Measurements from ENCODE around the gene TICRR. TPM values are rescaled to one million over a fixed set of nuclear protein-coding genes. Genes with fewer than 3 reads are reported as not detected.
A peak's percentile ranks its signal among the peaks of the same experiment; 100 is the strongest.

TICRR gene
- total and polyA plus RNA-seq, 7 donors = 0.14 to 3.5 (median 0.42) TPM; not detected in 3

- Histone ChIP-seq H3K36me3 (no peaks in the 10 kb centered on the region), H3K9me3 (no peaks in the 10 kb centered on the region), H3K4me3 (no peak overlapping the region), H3K27ac (peak overlapping the region in 1 of 4 donors; percentile 55), H3K4me1 (peaks cover 0 to 8% (median 3%) of the 10 kb centered on the region in 4 donors), H3K27me3 (no peaks in the 10 kb centered on the region)
- no peak for DNase-seq
- intact Hi-C loops (cut with DNase I) = no loop called here
- WGBS, 2 donors = 94 to 96% methylated on average over 12 of the region's 12 CpGs
- TF ChIP-seq CTCF (IDR thresholded peaks at IDR 0.05) (no peak), POLR2A (IDR thresholded peaks at IDR 0.05) (no peak), POLR2AphosphoS5 (IDR thresholded peaks at IDR 0.05) (no peak), EP300 (IDR thresholded peaks at IDR 0.05) (no peak)
Measured at GRCh38 chr15:89672221-89673164, 97.2 kb downstream of the TICRR start.

GRCh38 chr15:89673165-89673512 lies 97.9 kb downstream of the TICRR start:
- intact Hi-C loops (cut with DNase I) = no loop called here
- Histone ChIP-seq H3K4me1 (peaks cover 0 to 8% (median 3%) of the 10 kb centered on the region in 4 donors), H3K36me3 (no peaks in the 10 kb centered on the region), H3K4me3 (no peak overlapping the region), H3K9me3 (no peaks in the 10 kb centered on the region), H3K27me3 (no peaks in the 10 kb centered on the region), H3K27ac (no peak overlapping the region)
- 70 to 83% methylated on average over 12 of the region's 12 CpGs for WGBS, 2 donors
- no peak for TF ChIP-seq POLR2A (IDR thresholded peaks at IDR 0.05)
- no peak for TF ChIP-seq EP300 (IDR thresholded peaks at IDR 0.05)
- TF ChIP-seq CTCF (IDR thresholded peaks at IDR 0.05) = peak in 1 of 4 experiments; percentile 14
- TF ChIP-seq POLR2AphosphoS5 (IDR thresholded peaks at IDR 0.05) = no peak
- DNase-seq = no peak

DNA sequence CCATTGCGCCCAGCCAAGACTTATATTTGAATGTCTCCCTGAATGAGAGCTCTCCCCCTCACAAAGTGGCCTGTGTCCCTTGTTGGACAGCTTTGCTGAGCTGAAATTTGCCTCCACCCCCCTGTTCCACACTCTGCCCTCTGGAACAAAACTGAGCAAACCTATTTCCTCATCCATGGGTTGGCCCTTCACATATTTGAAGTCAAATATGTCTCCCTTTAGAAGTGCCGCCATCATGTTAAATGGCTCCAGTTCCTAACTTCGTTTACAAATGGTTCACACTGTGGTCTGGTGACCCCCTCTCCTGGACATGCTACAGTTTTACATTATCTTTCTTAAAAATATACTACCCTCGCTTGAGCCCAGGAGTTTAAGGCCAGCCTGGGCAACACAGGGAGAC lies 99.3 kb downstream of the TICRR start:
- no peak for DNase-seq
- no peak overlapping the region for H3K27ac ChIP-seq
- no peak overlapping the region for H3K4me3 ChIP-seq
- no peaks in the 10 kb centered on the region for H3K36me3 ChIP-seq
- intact Hi-C loops (cut with DNase I) = no loop called here
- no peak for TF ChIP-seq POLR2A (IDR thresholded peaks at IDR 0.05)
- TF ChIP-seq EP300 (IDR thresholded peaks at IDR 0.05) = no peak
- TF ChIP-seq POLR2AphosphoS5 (IDR thresholded peaks at IDR 0.05) = no peak
- no peak for TF ChIP-seq CTCF (IDR thresholded peaks at IDR 0.05)
- H3K4me1 ChIP-seq = peaks cover 0 to 8% (median 3%) of the 10 kb centered on the region in 4 donors
- H3K9me3 ChIP-seq = no peaks in the 10 kb centered on the region
- WGBS, 2 donors = 86 to 89% methylated on average over 4 of the region's 4 CpGs
- H3K27me3 ChIP-seq = no peaks in the 10 kb centered on the region

DNA sequence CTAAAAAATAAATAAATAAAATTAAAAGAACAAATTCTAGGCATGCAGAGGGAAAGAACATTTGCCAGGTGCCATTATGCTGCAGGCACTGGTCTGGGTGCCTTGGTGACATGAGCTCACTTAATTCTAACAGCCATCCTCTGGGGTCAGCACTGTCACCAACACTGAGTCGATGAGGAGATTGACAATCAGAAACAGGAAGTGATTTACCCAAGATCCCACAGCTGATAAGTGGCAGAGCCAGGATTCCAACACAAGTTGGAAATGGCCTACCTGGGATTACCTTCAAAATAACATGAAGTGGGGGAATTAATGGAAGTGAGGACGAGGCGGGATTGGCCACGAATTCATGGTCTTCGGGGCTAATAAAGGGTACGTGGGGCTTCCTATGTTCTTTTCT lies 100.3 kb downstream of the TICRR start:
- no peaks in the 10 kb centered on the region for H3K36me3 ChIP-seq
- TF ChIP-seq POLR2A (IDR thresholded peaks at IDR 0.05) (no peak), POLR2AphosphoS5 (IDR thresholded peaks at IDR 0.05) (no peak), EP300 (IDR thresholded peaks at IDR 0.05) (no peak), CTCF (IDR thresholded peaks at IDR 0.05) (no peak)
- no peak for DNase-seq
- intact Hi-C loops (cut with DNase I) = no loop called here
- peaks cover 0 to 15% (median 12%) of the 10 kb centered on the region in 4 donors for H3K4me1 ChIP-seq
- no peaks in the 10 kb centered on the region for H3K9me3 ChIP-seq
- WGBS, 2 donors = 70 to 76% methylated on average over 6 of the region's 6 CpGs
- no peak overlapping the region for H3K27ac ChIP-seq
- no peaks in the 10 kb centered on the region for H3K27me3 ChIP-seq
- H3K4me3 ChIP-seq = no peak overlapping the region
